ENCODE results near the gene GCHFR.

The GCHFR gene

GRCh38 chr15:40754883-40755811 lies 8.7 kb upstream of the GCHFR start, which contains the start of gene RMDN3:
Gene RMDN3 (minus strand): TSS chr15:40755254. CDS start chr15:40754783, 471 bp downstream.
- DNase-seq (ENCODE audit: low read depth in 2 of 2): peak; percentile 85 to 87

GRCh38 chr15:40755812-40756208 lies 8.1 kb upstream of the GCHFR start:
- no peak for DNase-seq (ENCODE audit: low read depth in 2 of 2)

- DNase-seq (ENCODE audit: low read depth in 2 of 2): no peak
Observed at GRCh38 chr15:40756938-40757337, 6.9 kb upstream of the GCHFR start.

GRCh38 chr15:40759961-40760360 lies 3.9 kb upstream of the GCHFR start:
- no peak for DNase-seq (ENCODE audit: low read depth in 2 of 2)

- DNase-seq (ENCODE audit: low read depth in 2 of 2): no peak
Observed at GRCh38 chr15:40762919-40763800, 708 bp upstream of the GCHFR start.

- DNase-seq (ENCODE audit: low read depth in 2 of 2): no peak
Observed at GRCh38 chr15:40764629-40765103, 798 bp downstream of the GCHFR start.

GRCh38 chr15:40766194-40766815 lies 2.4 kb downstream of the GCHFR start:
- DNase-seq (ENCODE audit: low read depth in 2 of 2): no peak

- DNase-seq (ENCODE audit: low read depth in 2 of 2): no peak
Observed at GRCh38 chr15:40766906-40767837, 3.3 kb downstream of the GCHFR start.

- no peak for DNase-seq (ENCODE audit: low read depth in 2 of 2)
Observed at GRCh38 chr15:40767838-40768500, 4.1 kb downstream of the GCHFR start.

GRCh38 chr15:40768521-40769273 lies 4.8 kb downstream of the GCHFR start:
- no peak for DNase-seq (ENCODE audit: low read depth in 2 of 2)

- DNase-seq (ENCODE audit: low read depth in 2 of 2): no peak
Observed at GRCh38 chr15:40769274-40770146, 5.6 kb downstream of the GCHFR start, which contains the start of gene C15orf62. Gene C15orf62 (plus strand): TSS chr15:40769980. CDS start chr15:40770496, 516 bp downstream.

- DNase-seq (ENCODE audit: low read depth in 2 of 2): no peak
Observed at GRCh38 chr15:40770147-40770721, 6.4 kb downstream of the GCHFR start.

- no peak for DNase-seq (ENCODE audit: low read depth in 2 of 2)
Observed at GRCh38 chr15:40771242-40771641, 7.4 kb downstream of the GCHFR start.

- DNase-seq (ENCODE audit: low read depth in 2 of 2): no peak
Observed at GRCh38 chr15:40772014-40772413, 8.1 kb downstream of the GCHFR start.

GRCh38 chr15:40773496-40773895 lies 9.6 kb downstream of the GCHFR start:
- DNase-seq (ENCODE audit: low read depth in 2 of 2): no peak

GRCh38 chr15:40773902-40774301 lies 10.0 kb downstream of the GCHFR start:
- no peak for DNase-seq (ENCODE audit: low read depth in 2 of 2)

GRCh38 chr15:40775007-40775406 lies 11.1 kb downstream of the GCHFR start:
- DNase-seq (ENCODE audit: low read depth in 2 of 2): no peak
